Brain microvascular endothelial cell (primary cell): Measurements from ENCODE around the gene CALD1.

ENCODE experiments used
- DNase-seq: peaks from one replicate; pipeline ENCODE4 v3.0.0-alpha.2; 2020
- H3K27ac ChIP-seq: fragments of 250-450 bp; sonication (Bioruptor Pico); 2 replicates; pipeline ENCODE4 v1.5.1; 2020; ENCODE audit warnings: mild to moderate bottlenecking, moderate library complexity
- H3K27me3 ChIP-seq: fragments of 250-450 bp; sonication (Bioruptor Pico); replicated peaks from 2 replicates; pipeline ENCODE4 v1.5.1; 2020; ENCODE audit warnings: mild to moderate bottlenecking
- H3K36me3 ChIP-seq: fragments of 250-450 bp; sonication (Bioruptor Pico); replicated peaks from 2 replicates; pipeline ENCODE4 v1.5.1; 2020; ENCODE audit warnings: mild to moderate bottlenecking
- H3K4me3 ChIP-seq: 2 replicates; pipeline ENCODE4 v1.5.1; 2011; ENCODE audit warnings: low read depth, mild to moderate bottlenecking, control low read depth, low read length, moderate library complexity
- in situ Hi-C: cut with HindIII; loops from 2 replicates; pipeline ENCODE4 v1.10.0; 2017; ENCODE audit warnings: low sequenced_read_pairs, low pct_ligation_motif_present
- TF ChIP-seq, protein P1 (sequence below): IDR thresholded peaks from 2 replicates; pipeline ENCODE4 v1.5.1; 2011; ENCODE audit warnings: low read depth, mild to moderate bottlenecking, moderate library complexity, low read length, control low read depth, inconsistent platforms; ENCODE audit errors: missing control alignments

CALD1 gene

GRCh38 chr7:135001390-135002165, 222.1 kb downstream of the CALD1 start:
- Histone ChIP-seq H3K27me3 (no peaks in the 10 kb centered on the region), H3K4me3 (no peak overlapping the region), H3K27ac (no peak overlapping the region), H3K36me3 (no peaks in the 10 kb centered on the region)
- in situ Hi-C loops: no loop called here
- TF ChIP-seq, protein P1, sequence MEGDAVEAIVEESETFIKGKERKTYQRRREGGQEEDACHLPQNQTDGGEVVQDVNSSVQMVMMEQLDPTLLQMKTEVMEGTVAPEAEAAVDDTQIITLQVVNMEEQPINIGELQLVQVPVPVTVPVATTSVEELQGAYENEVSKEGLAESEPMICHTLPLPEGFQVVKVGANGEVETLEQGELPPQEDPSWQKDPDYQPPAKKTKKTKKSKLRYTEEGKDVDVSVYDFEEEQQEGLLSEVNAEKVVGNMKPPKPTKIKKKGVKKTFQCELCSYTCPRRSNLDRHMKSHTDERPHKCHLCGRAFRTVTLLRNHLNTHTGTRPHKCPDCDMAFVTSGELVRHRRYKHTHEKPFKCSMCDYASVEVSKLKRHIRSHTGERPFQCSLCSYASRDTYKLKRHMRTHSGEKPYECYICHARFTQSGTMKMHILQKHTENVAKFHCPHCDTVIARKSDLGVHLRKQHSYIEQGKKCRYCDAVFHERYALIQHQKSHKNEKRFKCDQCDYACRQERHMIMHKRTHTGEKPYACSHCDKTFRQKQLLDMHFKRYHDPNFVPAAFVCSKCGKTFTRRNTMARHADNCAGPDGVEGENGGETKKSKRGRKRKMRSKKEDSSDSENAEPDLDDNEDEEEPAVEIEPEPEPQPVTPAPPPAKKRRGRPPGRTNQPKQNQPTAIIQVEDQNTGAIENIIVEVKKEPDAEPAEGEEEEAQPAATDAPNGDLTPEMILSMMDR: no peak
- no peak for DNase-seq

DNA sequence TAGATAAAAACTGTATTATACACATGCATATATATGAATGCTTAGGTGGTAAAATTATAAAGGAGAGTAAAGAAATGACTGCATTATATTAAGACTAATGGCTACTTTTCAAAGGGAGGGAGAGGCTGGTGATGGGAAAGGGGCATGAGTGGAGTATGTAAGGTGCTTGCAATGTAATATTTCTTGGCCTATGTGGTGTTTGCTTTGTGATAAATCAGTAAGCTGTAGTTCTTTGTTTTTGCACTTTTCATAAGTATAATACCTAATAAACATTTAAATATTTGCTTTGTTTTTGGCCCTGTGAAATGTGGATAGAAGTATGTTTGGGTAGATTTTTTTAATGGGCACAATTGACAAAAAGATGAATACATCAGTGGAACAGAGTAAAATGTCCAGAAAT, 232.8 kb downstream of the CALD1 start:
- Histone ChIP-seq H3K27ac (no peak overlapping the region), H3K36me3 (no peaks in the 10 kb centered on the region), H3K4me3 (no peak overlapping the region), H3K27me3 (no peaks in the 10 kb centered on the region)
- no peak for DNase-seq
- TF ChIP-seq, protein P1: no peak
- in situ Hi-C loops: no loop called here
